Measurements from ENCODE around the gene MDM2.

GRCh38 chr12:68833508-68833907, 25.5 kb downstream of the MDM2 start:
- TF ChIP-seq CTCF (IDR thresholded peaks at IDR 0.05) (no peak), POLR2A (IDR thresholded peaks at IDR 0.05) (no peak), POLR2AphosphoS5 (IDR thresholded peaks at IDR 0.05; ENCODE audit: insufficient read depth in 1 of 2, low read depth in 1 of 2) (no peak)

Data from vagina (tissue), 2 donors.